H7 (cell line): ENCODE measurements around the gene OR51I1. TPM values are rescaled to one million over a fixed set of nuclear protein-coding genes. Genes with fewer than 3 reads are reported as not detected.
A peak's percentile ranks its signal among the peaks of the same experiment; 100 is the strongest.

ENCODE experiments used
- DNase-seq: peaks from one replicate; pipeline ENCODE4 v3.0.0; 2012
- H3K27me3 ChIP-seq: 2 replicates; pipeline ENCODE4 v1.6.0; 2011; ENCODE audit warnings: mild to moderate bottlenecking, low read length; ENCODE audit not compliant: control insufficient read depth, insufficient read depth
- H3K36me3 ChIP-seq: replicated peaks from 2 replicates; pipeline ENCODE4 v1.5.1; 2011; ENCODE audit warnings: low read length; ENCODE audit not compliant: control insufficient read depth, insufficient read depth
- H3K4me3 ChIP-seq: 2 replicates; pipeline ENCODE4 v1.5.1; 2011; ENCODE audit warnings: low read depth, mild to moderate bottlenecking, control low read depth, low read length, moderate library complexity; ENCODE audit not compliant: insufficient read depth
- total RNA-seq: library from RNA; depleted of rRNA; stranded (reverse); fragments of >200 nt; shearing (Covaris generic); gene quantifications from 2 replicates; pipeline ENCODE4 v1.2.3, GENCODE V29; 2014; rRNA removed

Gene OR51I1
- total RNA-seq, 1 experiment from 2014 or later, result not detected

GRCh38 chr11:5421811-5422210 lies 19.5 kb downstream of the OR51I1 start, which contains the start of gene OR51Q1:
Gene OR51Q1 (plus strand): TSS chr11:5422111. CDS start chr11:5422201, 90 bp downstream.
- no peaks in the 10 kb centered on the region for H3K27me3 ChIP-seq
- no peaks in the 10 kb centered on the region for H3K36me3 ChIP-seq
- no peak for DNase-seq
- no peak within 1 kb of the TSS for H3K4me3 ChIP-seq

GRCh38 chr11:5420993-5421392 lies 20.3 kb downstream of the OR51I1 start:
- peak; percentile 28 for DNase-seq
- Histone ChIP-seq H3K36me3 (no peaks in the 10 kb centered on the region), H3K27me3 (no peaks in the 10 kb centered on the region), H3K4me3 (no peak overlapping the region)

GRCh38 chr11:5405173-5405572 lies 36.1 kb downstream of the OR51I1 start:
- no peak for DNase-seq
- Histone ChIP-seq H3K27me3 (no peaks in the 10 kb centered on the region), H3K4me3 (no peak overlapping the region)

GRCh38 chr11:5398936-5399335 lies 42.4 kb downstream of the OR51I1 start:
- DNase-seq, result no peak
- Histone ChIP-seq H3K36me3 (no peaks in the 10 kb centered on the region), H3K27me3 (no peaks in the 10 kb centered on the region), H3K4me3 (no peak overlapping the region)

More at GRCh38 chr11:5405173-5405572, 36.1 kb downstream of the OR51I1 start:
- no peaks in the 10 kb centered on the region for H3K36me3 ChIP-seq

GRCh38 chr11:5394091-5394490 lies 47.2 kb downstream of the OR51I1 start:
- H3K4me3 ChIP-seq, result no peak overlapping the region
- no peak for DNase-seq
- no peaks in the 10 kb centered on the region for H3K27me3 ChIP-seq
- no peaks in the 10 kb centered on the region for H3K36me3 ChIP-seq

Other genes starting within 250 kb of the OR51I1 start
- gene OR51V1, start 240.8 kb downstream of the OR51I1 start, total RNA-seq, result not detected in 2 replicates
- gene HBB, start 214.4 kb downstream of the OR51I1 start, total RNA-seq, result not detected in 2 replicates
- not detected in 2 replicates for gene HBD, start 207.0 kb downstream of the OR51I1 start, total RNA-seq
- gene HBG1, start 191.7 kb downstream of the OR51I1 start, total RNA-seq, result not detected in 2 replicates
- gene HBG2, start 186.7 kb downstream of the OR51I1 start, total RNA-seq, result not detected in 2 replicates
- gene HBE1, start 171.6 kb downstream of the OR51I1 start, total RNA-seq, result 1.5 and 3.4 TPM in 2 replicates
- gene OR51B4, start 139.6 kb downstream of the OR51I1 start, total RNA-seq, result not detected in 2 replicates
- gene OR51B2, start 117.2 kb downstream of the OR51I1 start, total RNA-seq, result not detected in 2 replicates
- gene OR51B5, start 98.0 kb downstream of the OR51I1 start, total RNA-seq, result 0.15 TPM in 1 of 2 replicates, not detected in the other
- not detected in 2 replicates for gene OR51B6, start 90.0 kb downstream of the OR51I1 start, total RNA-seq
- gene OR51M1, start 57.7 kb downstream of the OR51I1 start, total RNA-seq, result not detected in 2 replicates
- not detected in 2 replicates for gene OR51Q1, start 19.4 kb downstream of the OR51I1 start, total RNA-seq
- gene OR51I2, start 7.8 kb upstream of the OR51I1 start, total RNA-seq, result not detected in 2 replicates
- gene OR52D1, start 47.2 kb upstream of the OR51I1 start, total RNA-seq, result not detected in 2 replicates
- not detected in 2 replicates for gene UBQLN3, start 68.4 kb upstream of the OR51I1 start, total RNA-seq
- gene UBQLNL, start 75.2 kb upstream of the OR51I1 start, total RNA-seq, result not detected in 2 replicates
- gene OR52H1, start 107.0 kb upstream of the OR51I1 start, total RNA-seq, result 0.30 TPM in 1 of 2 replicates, not detected in the other
- not detected in 2 replicates for gene OR52B6, start 139.4 kb upstream of the OR51I1 start, total RNA-seq
- gene TRIM6, start 155.1 kb upstream of the OR51I1 start, total RNA-seq, result 27.4 and 40.6 TPM in 2 replicates
- 1.4 and 1.6 TPM in 2 replicates for gene TRIM34, start 183.5 kb upstream of the OR51I1 start, total RNA-seq
- gene TRIM5, start 243.6 kb upstream of the OR51I1 start, total RNA-seq, result 12.3 and 20.8 TPM in 2 replicates
- 2.6 and 3.0 TPM in 2 replicates for gene TRIM22, start 248.3 kb upstream of the OR51I1 start, total RNA-seq